Body of pancreas (tissue), 4 donors: ENCODE measurements around the gene STIM2.

Experiments
- POLR2A ChIP-seq, 3 donors: fragments of 450-650 bp; IDR thresholded peaks; one replicate each; pipeline ENCODE4 v1.6.1; 2016; ENCODE audit warnings: antibody characterized with exemption in 3 of 3, mild to moderate bottlenecking in 2 of 3
- TF ChIP-seq, protein P1 (sequence below), 7 experiments: fragments of 450-650 bp in 4 of 7; fragments of 200-600 bp in 3 of 7; sonication (generic) in 3 of 7; IDR thresholded peaks; one replicate each; pipeline ENCODE4 v1.5.1; 2016 to 2019; ENCODE audit warnings: antibody characterized with exemption in 7 of 7

DNA sequence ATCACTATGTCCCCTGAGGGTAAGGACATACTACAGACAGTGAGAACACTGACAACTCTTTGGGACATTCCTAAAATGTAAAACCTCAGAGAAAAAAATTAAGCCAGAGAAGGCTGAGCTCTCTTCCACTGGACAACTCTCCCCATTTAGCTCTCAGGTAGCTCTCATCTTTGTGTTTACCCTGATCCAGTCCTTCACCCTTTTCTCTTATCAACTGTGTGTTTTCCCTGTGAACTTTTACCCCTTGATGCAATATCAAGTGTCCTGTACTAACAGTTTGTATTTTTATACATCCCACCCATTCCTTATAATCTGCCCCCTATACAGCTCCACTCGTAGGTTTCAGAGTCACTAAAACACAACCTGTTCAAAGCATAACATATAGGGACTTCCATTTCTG is 182.6 kb downstream of the STIM2 start:
- TF ChIP-seq, protein P1, sequence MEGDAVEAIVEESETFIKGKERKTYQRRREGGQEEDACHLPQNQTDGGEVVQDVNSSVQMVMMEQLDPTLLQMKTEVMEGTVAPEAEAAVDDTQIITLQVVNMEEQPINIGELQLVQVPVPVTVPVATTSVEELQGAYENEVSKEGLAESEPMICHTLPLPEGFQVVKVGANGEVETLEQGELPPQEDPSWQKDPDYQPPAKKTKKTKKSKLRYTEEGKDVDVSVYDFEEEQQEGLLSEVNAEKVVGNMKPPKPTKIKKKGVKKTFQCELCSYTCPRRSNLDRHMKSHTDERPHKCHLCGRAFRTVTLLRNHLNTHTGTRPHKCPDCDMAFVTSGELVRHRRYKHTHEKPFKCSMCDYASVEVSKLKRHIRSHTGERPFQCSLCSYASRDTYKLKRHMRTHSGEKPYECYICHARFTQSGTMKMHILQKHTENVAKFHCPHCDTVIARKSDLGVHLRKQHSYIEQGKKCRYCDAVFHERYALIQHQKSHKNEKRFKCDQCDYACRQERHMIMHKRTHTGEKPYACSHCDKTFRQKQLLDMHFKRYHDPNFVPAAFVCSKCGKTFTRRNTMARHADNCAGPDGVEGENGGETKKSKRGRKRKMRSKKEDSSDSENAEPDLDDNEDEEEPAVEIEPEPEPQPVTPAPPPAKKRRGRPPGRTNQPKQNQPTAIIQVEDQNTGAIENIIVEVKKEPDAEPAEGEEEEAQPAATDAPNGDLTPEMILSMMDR (IDR thresholded peaks at IDR 0.05) = no peak
- TF ChIP-seq POLR2A (IDR thresholded peaks at IDR 0.05) = no peak
